WTC11 (cell line): ENCODE data around the gene SYT15.

Experiments used
- CREB1 ChIP-seq: sonication (generic); formaldehyde crosslinking; IDR thresholded peaks from 2 replicates; pipeline ENCODE4 v1.8.0; 2023; ENCODE audit warnings: mild to moderate bottlenecking, missing genetic modification reagents
- CTCF ChIP-seq: fragments of 200-600 bp; IDR thresholded peaks from 2 replicates; pipeline ENCODE4 v1.8.0; 2022; ENCODE audit warnings: antibody characterized with exemption
- MXD4 ChIP-seq: fragments of 250-450 bp; sonication (Bioruptor Pico); IDR thresholded peaks from 2 replicates; pipeline ENCODE4 v1.8.0; 2021; ENCODE audit warnings: mild to moderate bottlenecking, moderate library complexity, borderline replicate concordance
- SMAD4 ChIP-seq: sonication (generic); formaldehyde crosslinking; IDR thresholded peaks from 2 replicates; pipeline ENCODE4 v1.8.0; 2022; ENCODE audit warnings: mild to moderate bottlenecking, missing genetic modification reagents
- USF2 ChIP-seq: sonication (generic); formaldehyde crosslinking; IDR thresholded peaks from 2 replicates; pipeline ENCODE4 v1.8.1; 2023; ENCODE audit warnings: mild to moderate bottlenecking, missing genetic modification reagents, moderate library complexity
- ZNF138 ChIP-seq: sonication (generic); formaldehyde crosslinking; conservative IDR thresholded peaks from 2 replicates; pipeline ENCODE4 v1.8.1; 2022; ENCODE audit warnings: mild to moderate bottlenecking, moderate library complexity, missing genetic modification reagents

- TF ChIP-seq ZNF138 (CRISPR knock-in tag) (no peak), CTCF (no peak), USF2 (CRISPR knock-in tag) (no peak), CREB1 (CRISPR knock-in tag) (no peak), MXD4 (no peak), SMAD4 (CRISPR knock-in tag) (no peak)
Observed at GRCh38 chr10:46538717-46539426, 40.1 kb upstream of the SYT15 start.
